NCI-H128 (cell line): ENCODE results near the gene CTPS1.

Experiments
- DNase-seq: peaks from one replicate; lab custom pipeline; 2025; ENCODE audit not compliant: unreplicated experiment; lab: John Stamatoyannopoulos, UW

Gene CTPS1

GRCh38 chr1:40966417-40966816 is 13.1 kb upstream of the CTPS1 start:
- no peak for DNase-seq

- DNase-seq: no peak
Observed at GRCh38 chr1:40969445-40969844, 10.1 kb upstream of the CTPS1 start.

GRCh38 chr1:40971966-40972365 is 7.5 kb upstream of the CTPS1 start:
- DNase-seq: no peak

GRCh38 chr1:40973912-40974311 is 5.6 kb upstream of the CTPS1 start:
- no peak for DNase-seq

GRCh38 chr1:40974945-40975344 is 4.6 kb upstream of the CTPS1 start:
- no peak for DNase-seq

- no peak for DNase-seq
Observed at GRCh38 chr1:40976952-40977690, 2.4 kb upstream of the CTPS1 start.

- DNase-seq: no peak
Observed at GRCh38 chr1:40977716-40978115, 1.8 kb upstream of the CTPS1 start.

- DNase-seq: no peak
Observed at GRCh38 chr1:40978886-40979240, 633 bp upstream of the CTPS1 start.

- no peak for DNase-seq
Observed at GRCh38 chr1:40980068-40980452, 564 bp downstream of the CTPS1 start.

- DNase-seq: no peak
Observed at GRCh38 chr1:40980453-40981121, 1.1 kb downstream of the CTPS1 start.

GRCh38 chr1:40981691-40982448 is 2.4 kb downstream of the CTPS1 start:
- no peak for DNase-seq

GRCh38 chr1:40982721-40983120 is 3.2 kb downstream of the CTPS1 start:
- DNase-seq: no peak

GRCh38 chr1:40983286-40983685 is 3.8 kb downstream of the CTPS1 start:
- DNase-seq: no peak

GRCh38 chr1:40984066-40984465 is 4.6 kb downstream of the CTPS1 start:
- no peak for DNase-seq

- DNase-seq: no peak
Observed at GRCh38 chr1:40984531-40984930, 5.0 kb downstream of the CTPS1 start.

- no peak for DNase-seq
Observed at GRCh38 chr1:40985161-40985560, 5.7 kb downstream of the CTPS1 start.

- DNase-seq: no peak
Observed at GRCh38 chr1:40985875-40986274, 6.4 kb downstream of the CTPS1 start.

GRCh38 chr1:40986328-40986783 is 6.9 kb downstream of the CTPS1 start:
- no peak for DNase-seq

- no peak for DNase-seq
Observed at GRCh38 chr1:40986956-40987355, 7.5 kb downstream of the CTPS1 start.

- no peak for DNase-seq
Observed at GRCh38 chr1:40987439-40988276, 8.2 kb downstream of the CTPS1 start.

- DNase-seq: no peak
Observed at GRCh38 chr1:40988280-40988679, 8.8 kb downstream of the CTPS1 start.
